Muscle of back (tissue), 11 donors: ENCODE measurements around the gene FBRSL1. TPM values are rescaled to one million over a fixed set of nuclear protein-coding genes. Genes with fewer than 3 reads are reported as not detected.
"Not testable (repeated sequence)": the region's sequence is repeated elsewhere in the genome, so short reads cannot be mapped to it uniquely, and the experiment has no call there.

ENCODE experiments used
- DNase-seq, 3 donors: peaks; one replicate each; pipeline versions ENCODE4 v3.0.0 to v3.0.0-alpha.2; 2013
- polyA plus RNA-seq, 10 donors: library from polyadenylated mRNA; unstranded; fragments of 120-200 nt; gene quantifications; one replicate each; pipeline ENCODE4 v1.2.1, GENCODE V29; 2013; ENCODE audit not compliant: insufficient read length in 10 of 10

Gene FBRSL1
- polyA plus RNA-seq, 10 donors, result 28.2 to 49.8 (median 41.7) TPM

DNA sequence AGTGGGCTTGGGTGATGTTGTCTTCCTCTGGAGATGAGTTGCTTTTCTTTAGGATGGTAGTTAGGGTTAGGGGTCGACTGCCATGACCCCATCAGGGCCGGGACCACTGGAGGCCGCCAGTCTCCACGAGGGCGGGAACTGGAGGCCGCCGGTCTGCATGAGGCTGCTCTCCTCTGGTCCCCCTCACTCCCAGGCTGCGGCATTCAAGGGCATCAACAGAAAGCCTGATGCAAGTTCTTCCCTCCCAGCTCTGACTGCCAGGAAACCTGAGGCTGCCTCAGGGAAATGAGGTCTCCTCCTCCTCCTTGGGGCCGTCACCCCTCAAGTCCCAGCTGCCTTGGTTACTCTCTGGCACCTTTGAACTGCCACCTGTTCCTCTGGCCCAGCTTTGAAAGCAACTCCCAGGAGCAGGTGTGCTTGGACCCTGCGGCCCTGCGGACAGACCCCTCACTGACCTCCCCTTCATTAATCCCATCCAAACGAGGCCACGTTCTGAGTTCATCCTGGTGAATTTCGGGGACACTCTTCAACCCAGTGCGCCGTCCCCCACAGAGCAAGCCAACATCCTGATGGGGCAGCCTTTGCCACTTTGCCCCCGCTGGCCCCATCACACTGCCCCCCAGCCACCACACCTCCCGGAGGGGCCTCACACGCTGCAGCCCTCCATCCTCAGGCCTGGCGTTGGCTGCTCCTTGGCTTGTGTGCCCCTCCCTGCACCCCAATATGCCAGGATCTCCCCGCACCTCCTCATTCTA lies 37.2 kb upstream of the FBRSL1 start:
- no peak for DNase-seq

GRCh38 chr12:132453361-132454192 lies 36.4 kb upstream of the FBRSL1 start:
- DNase-seq, result no peak

DNA sequence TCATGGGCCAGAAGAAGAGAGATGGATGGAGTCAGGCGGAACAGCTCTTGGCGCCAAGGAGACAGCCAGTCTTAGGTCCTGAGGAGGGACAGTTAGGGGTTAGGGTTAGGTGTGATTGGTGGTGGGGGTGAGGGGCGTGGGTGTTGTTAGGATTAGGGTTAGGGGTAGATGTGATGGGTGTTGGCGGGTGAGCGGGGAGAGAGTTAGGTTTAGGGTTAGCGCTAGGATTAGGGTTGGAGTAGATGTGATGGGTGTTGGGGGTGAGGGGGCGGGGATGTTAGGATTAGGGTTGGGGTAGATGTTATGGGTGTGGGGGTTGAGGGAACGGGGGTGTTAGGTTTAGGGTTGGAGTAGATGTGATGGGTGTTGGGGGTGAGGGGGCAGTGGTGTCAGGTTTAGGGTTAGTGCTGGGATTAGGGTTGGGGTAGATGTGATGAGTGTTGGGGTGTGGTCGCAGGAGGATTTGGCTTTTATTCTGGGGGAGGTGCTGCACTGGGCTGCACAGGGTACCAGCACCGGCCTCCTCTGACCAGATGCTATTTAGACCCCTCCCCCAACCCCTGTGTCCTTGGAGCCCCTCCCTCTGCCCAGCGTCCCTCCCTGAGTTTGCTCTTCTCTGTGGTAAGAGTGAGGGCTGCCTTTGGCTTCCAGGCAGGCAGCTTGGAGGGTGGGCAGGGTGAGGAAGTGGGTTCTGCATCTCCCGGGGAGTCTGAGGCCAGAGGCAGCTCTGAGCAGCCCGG lies 35.6 kb upstream of the FBRSL1 start:
- no peak for DNase-seq

- DNase-seq, result no peak
These were observed 35.0 kb upstream of the FBRSL1 start for GRCh38 chr12:132454933-132455418.

DNA sequence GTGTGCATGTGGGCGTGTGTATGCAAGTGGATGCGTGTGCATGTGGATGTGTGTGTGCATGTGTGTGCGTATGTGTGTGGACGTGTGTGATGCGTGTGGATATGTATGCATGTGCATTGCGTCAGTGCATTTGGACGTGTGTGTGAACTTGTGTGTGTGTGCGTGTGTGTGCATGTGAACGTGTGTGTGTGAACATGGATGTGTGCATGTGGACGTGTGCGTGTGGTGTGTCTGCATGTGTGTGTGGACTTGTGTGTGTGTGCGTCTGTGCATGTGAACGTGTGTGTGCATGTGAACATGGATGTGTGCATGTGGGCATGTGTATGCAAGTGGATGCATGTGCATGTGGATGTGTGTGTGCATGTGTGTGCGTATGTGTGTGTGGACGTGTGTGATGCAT lies 34.4 kb upstream of the FBRSL1 start:
- no peak for DNase-seq

DNA sequence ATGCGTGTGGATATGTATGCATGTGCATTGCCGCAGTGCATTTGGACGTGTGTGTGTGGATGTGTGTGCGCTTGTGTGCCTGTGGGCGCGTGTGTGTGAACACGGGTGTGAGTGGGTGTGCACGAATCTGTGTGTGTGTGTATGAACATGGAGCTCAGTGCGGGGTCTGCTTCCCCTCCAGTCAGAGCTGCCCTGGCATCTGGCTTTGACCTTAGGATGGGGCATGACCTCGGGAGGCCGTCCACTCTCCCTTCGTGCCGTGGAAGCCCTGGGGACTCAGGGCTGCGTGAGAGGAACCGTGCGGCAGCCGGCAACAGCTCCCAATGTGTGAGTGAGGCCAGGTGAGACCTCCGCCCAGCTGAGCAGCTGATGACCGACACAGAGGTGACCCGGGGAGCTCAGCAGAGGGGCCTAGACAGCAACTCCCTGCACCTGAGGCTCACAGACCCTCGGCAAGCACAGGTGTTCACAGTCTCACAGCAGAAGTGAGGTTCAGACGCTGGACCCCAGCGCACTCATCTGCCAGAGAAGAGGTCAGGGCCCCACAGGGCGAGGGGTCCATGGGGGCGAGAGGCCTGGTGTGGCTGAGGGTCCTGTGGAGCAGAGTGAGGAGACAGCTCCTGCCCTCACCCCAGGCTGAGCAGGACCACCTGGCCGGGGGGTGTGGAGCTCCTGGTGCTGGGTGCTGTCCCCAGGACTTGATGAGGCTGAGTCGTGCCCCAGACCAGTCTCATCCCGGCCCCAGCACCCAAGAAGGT lies 33.6 kb upstream of the FBRSL1 start:
- no peak for DNase-seq

- DNase-seq, result no peak
These were observed 32.9 kb upstream of the FBRSL1 start for GRCh38 chr12:132456944-132457495.

GRCh38 chr12:132458441-132458840 lies 31.5 kb upstream of the FBRSL1 start:
- DNase-seq, result no peak

DNA sequence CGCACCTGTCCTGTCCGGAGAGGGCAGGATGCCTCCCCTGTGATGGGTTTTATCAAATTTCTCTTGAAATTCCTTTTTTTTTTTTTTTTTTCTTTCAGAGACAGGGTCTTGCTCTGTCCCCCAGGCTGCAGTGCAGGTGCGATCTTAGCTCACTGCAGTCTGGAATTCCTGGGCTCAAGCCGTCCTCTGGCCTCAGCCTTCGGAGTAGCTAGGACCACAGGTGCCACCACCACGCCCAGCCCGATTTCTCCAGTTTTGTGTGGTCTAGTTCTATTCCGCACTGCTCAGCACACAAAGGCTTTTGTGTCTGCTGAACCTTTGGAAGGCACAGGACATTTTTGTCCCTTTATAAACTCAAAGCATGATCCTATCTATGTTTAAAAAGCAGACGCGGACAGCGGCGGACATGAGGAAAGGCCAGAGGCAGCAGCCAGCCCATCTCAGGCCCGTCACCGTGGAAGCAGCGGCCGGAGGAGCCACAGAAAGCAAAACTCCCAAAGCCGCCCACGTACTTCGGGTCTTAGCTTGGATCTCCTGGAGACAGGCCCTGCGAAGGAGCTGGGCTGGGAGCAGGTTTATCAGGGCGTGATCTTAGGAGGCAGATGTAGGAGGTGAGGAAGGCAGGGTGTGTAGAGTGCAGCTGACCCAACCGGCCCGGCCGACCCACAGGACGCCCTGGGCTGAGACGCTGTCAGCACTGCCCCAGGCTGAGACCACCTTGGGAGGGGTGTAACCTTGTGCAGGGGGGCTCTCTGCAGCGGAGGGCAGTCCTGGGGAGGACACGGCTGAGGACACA lies 30.9 kb upstream of the FBRSL1 start:
- no peak for DNase-seq

GRCh38 chr12:132460571-132460970 lies 29.4 kb upstream of the FBRSL1 start:
- no peak for DNase-seq

GRCh38 chr12:132461526-132461925 lies 28.4 kb upstream of the FBRSL1 start:
- no peak for DNase-seq

DNA sequence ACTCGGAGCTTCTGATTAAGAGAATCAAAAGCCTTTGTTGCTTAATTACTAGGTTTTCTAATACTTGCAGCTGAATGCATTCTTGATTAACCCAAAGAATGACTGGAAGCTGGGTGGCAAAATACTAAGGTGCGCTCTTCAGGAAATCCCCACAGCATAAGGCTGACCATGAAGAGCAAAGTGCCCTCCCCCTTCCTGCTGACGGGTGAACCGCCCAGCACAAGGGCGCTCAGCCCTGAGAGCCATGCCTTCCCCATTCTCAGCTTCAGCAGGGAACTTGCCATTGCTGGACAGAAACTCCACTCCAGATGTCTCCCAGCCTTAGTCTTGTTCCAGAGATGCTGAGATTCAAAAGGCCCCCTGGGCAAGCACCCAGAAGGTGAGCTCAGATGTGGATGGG lies 27.2 kb upstream of the FBRSL1 start:
- DNase-seq, result no peak

- DNase-seq, result not testable (repeated sequence)
These were observed 26.5 kb upstream of the FBRSL1 start for GRCh38 chr12:132463284-132463924.

DNA sequence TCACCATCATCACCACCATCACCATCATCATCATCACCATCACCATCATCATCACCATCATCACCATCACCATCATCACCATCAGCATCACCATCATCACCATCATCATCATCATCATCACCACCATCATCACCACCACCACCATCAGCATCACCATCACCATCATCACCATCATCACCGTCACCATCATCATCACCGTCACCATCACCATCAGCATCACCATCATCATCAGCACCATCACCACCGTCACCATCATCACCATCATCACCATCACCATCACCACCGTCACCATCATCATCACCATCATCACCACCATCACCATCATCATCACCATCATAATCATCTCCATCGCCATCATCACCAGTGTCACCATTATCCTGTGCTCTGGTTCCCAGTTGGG lies 25.6 kb upstream of the FBRSL1 start:
- not testable (repeated sequence) for DNase-seq

DNA sequence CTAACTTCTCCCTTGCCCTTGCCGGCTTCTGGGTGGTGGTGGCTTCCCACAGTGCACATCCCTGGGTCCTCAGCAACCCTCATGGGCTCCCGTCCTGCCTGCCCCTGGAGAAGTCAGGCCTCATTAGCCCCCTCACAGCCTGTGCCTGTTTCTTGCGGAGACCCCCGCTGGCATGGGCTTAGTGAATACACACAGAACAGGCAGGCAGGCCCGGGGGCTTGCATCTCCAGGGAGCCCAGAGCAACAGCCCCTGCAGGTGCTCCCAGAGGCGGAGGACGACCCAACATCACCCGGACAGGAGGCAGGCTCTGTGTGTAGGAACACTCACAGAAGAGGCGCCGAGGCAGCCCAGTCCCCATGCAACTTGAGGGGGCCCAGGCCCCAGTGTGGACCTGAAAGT lies 25.1 kb upstream of the FBRSL1 start:
- DNase-seq, result no peak

DNA sequence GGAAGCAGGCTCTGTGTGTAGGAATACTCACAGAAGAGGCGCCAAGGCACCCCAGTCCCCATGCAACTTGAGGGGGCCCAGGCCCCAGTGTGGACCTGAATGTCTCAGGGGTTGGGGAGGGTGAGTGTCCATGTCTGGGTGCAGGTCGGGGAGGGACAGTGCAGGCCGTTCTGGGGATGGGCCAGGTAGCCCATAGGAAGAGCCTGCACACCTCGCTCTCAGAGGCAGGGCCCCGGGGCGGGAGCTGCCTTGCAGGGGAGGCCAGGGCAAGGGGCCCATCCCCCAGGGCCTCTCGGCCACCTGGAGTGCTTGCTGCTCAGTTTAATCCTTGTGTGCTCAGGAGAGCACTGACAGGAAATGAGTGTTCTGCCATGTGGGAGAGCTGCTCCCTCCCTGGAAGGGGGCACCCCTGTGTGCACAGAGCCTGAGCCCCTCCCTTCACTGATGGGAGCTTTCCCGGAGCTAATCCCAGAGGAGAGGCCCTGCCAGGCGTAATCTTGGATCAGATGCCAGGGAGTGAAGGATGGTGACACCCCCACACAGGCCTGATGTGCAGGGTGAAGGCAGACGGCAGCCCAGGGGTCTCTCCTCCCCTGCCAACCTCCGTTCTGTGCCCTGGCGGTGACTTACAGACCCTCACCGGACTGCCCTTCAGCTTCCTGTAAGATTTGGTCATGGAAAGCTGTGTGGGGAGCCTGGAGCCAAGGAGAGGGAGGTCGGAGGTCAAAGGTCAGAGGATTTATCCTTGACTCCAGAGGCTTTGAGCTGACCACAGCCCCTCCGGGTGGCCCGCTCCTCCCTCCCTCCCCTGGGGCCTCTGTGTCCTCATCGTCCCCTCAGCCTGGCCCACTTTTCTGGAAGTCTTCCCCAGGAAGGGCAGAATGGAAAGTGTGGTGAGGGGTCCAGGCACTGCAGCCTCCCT lies 24.4 kb upstream of the FBRSL1 start:
- DNase-seq, result no peak

DNA sequence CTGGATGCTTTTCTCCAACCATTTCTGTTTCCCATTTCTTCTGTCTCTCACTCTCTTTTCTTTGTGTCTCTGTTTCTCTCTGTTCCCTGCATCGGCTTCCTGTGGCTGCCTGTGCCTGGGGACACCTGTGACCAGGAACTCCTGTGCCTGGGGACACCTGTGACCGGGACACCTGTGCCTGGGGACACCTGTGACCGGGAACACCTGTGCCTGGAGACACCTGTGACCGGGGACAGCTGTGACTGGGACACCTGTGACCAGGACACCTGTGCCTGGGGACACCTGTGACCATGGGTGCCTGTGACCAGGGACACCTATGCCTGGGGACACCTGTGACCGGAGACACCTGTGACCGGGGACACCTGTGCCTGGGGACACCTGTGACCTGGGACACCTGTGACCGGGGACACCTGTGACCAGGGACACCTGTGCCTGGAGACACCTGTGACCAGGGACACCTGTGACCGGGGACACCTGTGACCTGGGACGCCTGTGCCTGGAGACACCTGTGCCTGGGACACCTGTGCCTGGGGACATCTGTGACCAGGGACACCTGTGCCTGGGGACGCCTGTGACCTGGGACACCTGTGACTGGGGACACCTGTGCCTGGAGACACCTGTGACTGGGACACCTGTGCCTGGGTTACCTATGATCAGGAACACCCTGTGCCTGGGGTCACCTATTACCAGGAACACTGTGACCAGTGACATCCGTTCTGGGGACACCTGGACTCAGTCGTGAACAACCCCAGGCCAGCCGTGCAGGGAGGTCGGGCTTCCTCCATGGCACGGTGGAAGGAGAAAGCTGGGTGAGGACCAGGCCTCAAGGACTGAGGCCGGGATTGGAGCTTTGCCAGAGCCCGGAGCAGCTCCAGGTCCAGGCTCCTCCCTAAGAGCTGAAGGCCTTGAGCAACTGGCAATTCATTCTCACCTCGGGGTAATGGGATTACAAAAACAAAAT lies 23.4 kb upstream of the FBRSL1 start:
- DNase-seq, result no peak
